Measurements from ENCODE around the gene MLX. TPM values are rescaled to one million over a fixed set of nuclear protein-coding genes. Genes with fewer than 3 reads are reported as not detected.

MLX gene
- 43.5 and 50.9 TPM in 2 replicates for total RNA-seq (2014; rRNA removed)
- polyA plus RNA-seq (2012), result 50.3 TPM

DNA sequence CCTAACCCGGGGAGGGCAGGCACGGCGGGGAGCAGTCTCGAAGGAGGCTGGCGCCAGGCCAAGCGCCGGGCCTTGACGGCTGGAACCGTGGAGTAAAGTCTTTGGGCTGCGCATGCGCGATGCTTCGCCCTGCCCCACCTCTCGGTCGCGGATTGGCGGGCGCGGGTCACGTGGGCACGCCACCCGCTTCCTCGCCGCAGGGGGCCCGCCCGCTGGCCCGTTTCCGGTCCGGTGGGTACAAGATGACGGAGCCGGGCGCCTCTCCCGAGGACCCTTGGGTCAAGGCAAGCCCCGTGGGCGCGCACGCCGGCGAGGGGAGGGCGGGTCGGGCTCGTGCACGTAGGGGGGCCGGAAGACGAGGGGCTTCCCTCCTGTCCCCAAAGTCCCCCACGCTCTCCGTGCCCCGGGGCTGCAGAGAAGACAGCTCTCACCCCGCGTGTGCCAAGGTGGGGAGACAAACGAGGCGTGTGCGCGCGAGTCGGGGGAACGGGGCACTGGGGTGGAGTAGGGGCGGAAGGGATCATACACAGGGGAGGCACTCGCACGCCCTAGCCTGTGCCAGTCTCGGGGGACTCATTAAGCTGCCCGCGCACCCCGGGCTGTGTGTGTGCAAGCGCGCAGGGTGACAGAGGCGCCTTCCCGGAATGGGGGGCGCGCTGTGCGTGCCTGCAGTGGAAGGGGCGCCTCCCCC, at the start of gene MLX:
Gene MLX, plus strand, starts transcription at position 218 of the 691 bp plus-strand sequence. Its CDS starts 25 bp downstream, at position 243.
- DNase-seq (ENCODE audit: low read depth), result peak; percentile 86

GRCh38 chr17:42517516-42517915, 49.4 kb upstream of the MLX start:
- peak; percentile 91 for DNase-seq (ENCODE audit: low read depth)

- peak; percentile 99 for DNase-seq (ENCODE audit: low read depth)
Observed at GRCh38 chr17:42518046-42518754, 48.7 kb upstream of the MLX start.

- DNase-seq (ENCODE audit: low read depth), result peak; percentile 87
Observed at GRCh38 chr17:42518755-42519545, 48.0 kb upstream of the MLX start.

GRCh38 chr17:42519546-42520491, 47.1 kb upstream of the MLX start:
- peak; percentile 99 for DNase-seq (ENCODE audit: low read depth)

DNA sequence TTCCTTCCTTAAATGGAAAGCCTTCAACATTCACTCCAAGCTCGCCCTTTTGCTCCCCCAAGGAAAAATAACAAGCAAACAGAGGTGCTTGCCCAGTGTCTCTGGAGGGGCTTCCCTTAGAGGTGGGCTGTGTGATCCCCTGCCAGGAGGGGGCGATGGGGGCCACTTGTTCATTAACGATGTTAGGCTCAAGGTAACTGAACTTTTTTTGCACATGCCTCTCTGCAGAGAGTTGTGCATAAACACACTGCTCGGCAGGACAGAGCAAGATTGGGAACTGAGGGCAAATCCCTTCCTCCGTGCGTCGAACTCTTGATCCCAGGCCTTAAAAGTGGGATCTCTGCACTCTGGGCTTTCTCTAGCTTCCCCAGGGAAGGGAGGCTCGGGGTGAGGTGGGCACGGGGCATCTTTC, 46.4 kb upstream of the MLX start:
- DNase-seq (ENCODE audit: low read depth), result no peak

GRCh38 chr17:42521036-42521435, 45.9 kb upstream of the MLX start:
- peak; percentile 58 for DNase-seq (ENCODE audit: low read depth)

GRCh38 chr17:42521666-42522262, 45.1 kb upstream of the MLX start:
- no peak for DNase-seq (ENCODE audit: low read depth)

- DNase-seq (ENCODE audit: low read depth), result no peak
Observed at GRCh38 chr17:42522263-42522790, 44.6 kb upstream of the MLX start.

- DNase-seq (ENCODE audit: low read depth), result no peak
Observed at GRCh38 chr17:42522798-42523278, 44.1 kb upstream of the MLX start.

DNA sequence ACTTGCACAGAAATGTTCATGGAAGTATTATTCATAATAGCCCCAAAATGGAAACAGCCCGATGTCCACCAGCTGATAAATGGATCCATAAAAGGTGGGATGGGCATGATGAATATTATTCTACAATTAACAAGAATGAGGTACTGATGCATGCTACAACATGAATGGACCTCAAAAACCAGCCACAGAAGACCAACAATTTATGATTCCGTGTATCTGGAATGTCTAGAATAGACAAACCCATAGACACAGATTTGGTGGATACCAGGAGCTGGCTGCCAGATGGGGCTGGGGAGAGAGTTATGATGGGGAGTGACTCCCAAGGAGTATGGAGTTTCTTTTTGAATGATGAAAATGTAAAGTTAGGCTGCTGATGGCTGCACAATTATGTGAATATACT, 41.7 kb upstream of the MLX start:
- no peak for DNase-seq (ENCODE audit: low read depth)

DNA sequence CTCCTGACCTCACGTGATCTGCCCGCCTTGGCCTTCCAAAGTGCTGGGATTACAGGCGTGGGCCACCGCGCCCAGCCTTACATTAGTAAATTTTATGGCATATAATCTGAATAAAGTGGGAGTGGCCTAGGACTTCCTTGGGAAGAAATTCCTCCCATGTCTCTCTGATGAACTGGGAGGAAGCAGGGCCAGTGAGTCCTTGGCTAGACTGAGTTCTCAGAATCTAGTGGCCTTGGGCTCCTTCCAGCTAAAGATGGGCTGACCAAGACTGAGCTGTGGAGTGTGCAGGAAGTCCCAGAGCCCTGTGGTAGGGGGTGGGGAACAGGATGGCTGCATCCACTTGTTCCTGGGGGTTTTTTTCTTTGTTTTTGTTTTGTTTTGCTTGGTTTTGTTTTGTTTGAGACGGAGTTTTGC, 40.9 kb upstream of the MLX start:
- DNase-seq (ENCODE audit: low read depth), result no peak

DNA sequence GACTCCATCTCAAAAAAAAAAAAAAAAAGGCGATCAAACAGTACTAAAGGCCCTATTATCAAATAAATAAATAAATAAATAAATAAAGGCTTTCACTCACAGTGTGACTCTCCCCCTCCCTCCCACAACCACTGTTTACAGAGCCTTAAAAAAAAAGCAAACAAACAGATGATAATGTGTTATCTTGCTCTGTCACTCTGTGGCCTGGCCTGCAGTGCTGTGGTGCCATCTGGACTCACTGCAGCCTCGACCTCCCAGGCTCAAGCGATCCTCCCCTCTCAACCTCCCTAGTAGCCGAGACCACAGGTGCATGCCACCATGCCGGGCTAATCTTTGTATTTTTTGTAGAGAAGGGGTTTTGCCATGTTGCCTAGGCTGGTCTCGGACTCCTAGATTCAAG, 39.0 kb upstream of the MLX start:
- DNase-seq (ENCODE audit: low read depth), result no peak

GRCh38 chr17:42529061-42529460, 37.8 kb upstream of the MLX start:
- no peak for DNase-seq (ENCODE audit: low read depth)

- DNase-seq (ENCODE audit: low read depth), result no peak
Observed at GRCh38 chr17:42530952-42531454, 35.9 kb upstream of the MLX start.

DNA sequence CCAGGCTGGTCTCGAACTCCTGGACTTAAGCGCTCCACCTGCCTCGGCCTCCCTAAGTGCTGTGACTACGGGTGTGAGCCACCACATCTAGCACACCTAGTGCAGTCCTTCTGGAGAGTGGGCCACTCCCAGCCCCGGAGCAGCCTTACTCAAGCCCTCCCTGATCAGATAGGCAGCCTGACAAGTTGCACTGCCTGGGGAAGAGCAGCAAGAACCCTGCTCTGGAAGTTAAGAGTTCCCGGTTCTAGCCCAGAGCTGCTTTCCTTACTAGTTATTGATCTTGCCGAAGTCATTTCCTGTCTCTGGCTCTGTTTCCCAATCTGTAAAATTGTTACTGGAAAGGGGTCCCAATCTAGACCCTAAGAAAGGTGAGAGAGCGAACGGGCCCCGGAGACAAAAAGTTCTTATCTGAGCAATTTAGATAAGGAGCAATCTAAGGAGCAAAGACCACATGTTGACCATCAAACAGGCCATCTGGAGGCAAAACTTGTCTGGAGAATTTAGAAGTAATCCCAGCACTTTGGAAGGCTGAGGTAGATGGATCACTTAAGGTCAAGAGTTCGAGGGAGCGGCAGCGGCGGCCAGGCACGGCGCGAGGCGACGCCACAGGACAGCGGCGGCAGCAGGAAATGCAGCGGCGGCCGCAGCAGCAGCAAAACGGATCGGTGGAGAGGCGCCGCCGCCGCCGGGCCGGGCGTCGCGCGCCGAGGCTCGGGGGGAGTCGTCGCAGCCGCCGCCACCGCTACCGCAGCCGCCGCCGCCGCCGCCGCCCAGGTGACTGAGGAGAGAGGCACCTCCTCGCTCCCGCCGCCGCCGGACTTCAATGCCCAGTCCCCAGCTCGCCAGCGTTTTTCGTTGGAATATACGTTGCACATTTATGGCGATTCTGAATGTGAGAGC, 35.2 kb upstream of the MLX start:
- DNase-seq (ENCODE audit: low read depth), result peak; percentile 54

GRCh38 chr17:42535155-42536047, 31.5 kb upstream of the MLX start:
- no peak for DNase-seq (ENCODE audit: low read depth)

DNA sequence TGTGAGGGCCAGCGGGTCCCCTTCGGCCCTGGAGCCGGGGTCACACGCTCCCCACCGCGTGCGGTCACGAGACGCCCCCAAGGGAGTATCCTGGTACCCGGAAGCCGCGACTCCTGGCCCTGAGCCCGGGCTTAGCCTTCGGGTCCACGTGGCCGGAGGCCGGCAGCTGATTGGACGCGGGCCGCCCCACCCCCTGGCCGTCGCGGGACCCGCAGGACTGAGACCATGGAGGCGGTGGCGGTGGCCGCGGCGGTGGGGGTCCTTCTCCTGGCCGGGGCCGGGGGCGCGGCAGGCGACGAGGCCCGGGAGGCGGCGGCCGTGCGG, 30.9 kb upstream of the MLX start, which contains the start of gene NAGLU:
Gene NAGLU, plus strand, starts transcription at position 194 of the 324 bp plus-strand sequence. Its CDS starts 32 bp downstream, at position 226.
- DNase-seq (ENCODE audit: low read depth), result peak; percentile 88
